SU-DHL-6 (cell line): ENCODE measurements around the gene SOX5.
"Not testable (repeated sequence)": the region's sequence is repeated elsewhere in the genome, so short reads cannot be mapped to it uniquely, and the experiment has no call there.

Source experiments
- H2AFZ ChIP-seq: fragments of 200-600 bp; sonication (generic); 2 replicates; pipeline ENCODE4 v1.6.1; 2014; ENCODE audit warnings: low read depth, mild to moderate bottlenecking, moderate library complexity, mixed read lengths, antibody characterized with exemption, low read length; ENCODE audit not compliant: severe bottlenecking
- H3F3A ChIP-seq: fragments of 200-600 bp; shearing (Covaris generic); 2 replicates; pipeline ENCODE4 v1.6.0; 2016; ENCODE audit warnings: antibody characterized with exemption, mild to moderate bottlenecking; ENCODE audit not compliant: insufficient read depth
- H3K27ac ChIP-seq: fragments of 200-600 bp; sonication (generic); 2 replicates; pipeline ENCODE4 v1.5.1; 2016; ENCODE audit warnings: low read depth, mild to moderate bottlenecking, low read length, moderate library complexity, mixed read lengths
- H3K27me3 ChIP-seq: fragments of 200-600 bp; sonication (generic), shearing (Covaris generic); 2 replicates; pipeline ENCODE4 v1.6.0; 2014; ENCODE audit warnings: mild to moderate bottlenecking, low read length
- H3K36me3 ChIP-seq: fragments of 200-600 bp; sonication (generic); 2 replicates; pipeline ENCODE4 v1.6.1; 2014; ENCODE audit warnings: mild to moderate bottlenecking, low read length, mixed read lengths
- H3K4me2 ChIP-seq: fragments of 300-600, 200-600 bp; shearing (Covaris generic), sonication (generic); 2 replicates; pipeline ENCODE4 v1.6.0; 2014; ENCODE audit warnings: low read length, low read depth, mild to moderate bottlenecking; ENCODE audit not compliant: poor library complexity, severe bottlenecking
- H3K4me3 ChIP-seq: fragments of 200-600 bp; sonication (generic); 2 replicates; pipeline ENCODE4 v1.5.1; 2014; ENCODE audit warnings: antibody characterized with exemption, low read length, mild to moderate bottlenecking, mixed read lengths; ENCODE audit not compliant: insufficient read depth, poor library complexity, severe bottlenecking
- H3K79me2 ChIP-seq: fragments of 200-600 bp; sonication (generic); 2 replicates; pipeline ENCODE4 v1.6.1; 2014; ENCODE audit warnings: mild to moderate bottlenecking, low read length, moderate library complexity; ENCODE audit not compliant: insufficient read depth
- H3K9ac ChIP-seq: fragments of 200-600 bp; sonication (generic); 2 replicates; pipeline ENCODE4 v1.7.0; 2014; ENCODE audit warnings: mild to moderate bottlenecking, low read length
- H3K9me2 ChIP-seq: fragments of 200-600 bp; sonication (generic); replicated peaks from 2 replicates; pipeline ENCODE4 v1.6.1; 2014; ENCODE audit warnings: low read length; ENCODE audit not compliant: insufficient read depth
- H3K9me3 ChIP-seq: fragments of 200-600 bp; sonication (generic); 2 replicates; pipeline ENCODE4 v1.6.1; 2014; ENCODE audit warnings: low read length, mixed read lengths; ENCODE audit not compliant: insufficient read depth
- H4K20me1 ChIP-seq: fragments of 200-600 bp; sonication (generic); 2 replicates; pipeline ENCODE4 v1.6.1; 2014; ENCODE audit warnings: low read depth, mild to moderate bottlenecking, antibody characterized with exemption, low read length, moderate library complexity, mixed read lengths
- EZH2phosphoT487 ChIP-seq: fragments of 200-600 bp; sonication (generic), shearing (Covaris generic); conservative IDR thresholded peaks from 2 replicates; pipeline ENCODE4 v1.6.1; 2018; ENCODE audit warnings: mild to moderate bottlenecking, antibody characterized with exemption, low read length, moderate library complexity, mixed read lengths
- TF ChIP-seq, protein P1 (sequence below): fragments of 200-600 bp; sonication (generic); IDR thresholded peaks from one replicate; pipeline ENCODE4 v1.5.1; 2017; ENCODE audit warnings: antibody characterized with exemption, mild to moderate bottlenecking, low read length, moderate library complexity; ENCODE audit not compliant: insufficient read depth, poor library complexity, severe bottlenecking

The SOX5 gene

DNA sequence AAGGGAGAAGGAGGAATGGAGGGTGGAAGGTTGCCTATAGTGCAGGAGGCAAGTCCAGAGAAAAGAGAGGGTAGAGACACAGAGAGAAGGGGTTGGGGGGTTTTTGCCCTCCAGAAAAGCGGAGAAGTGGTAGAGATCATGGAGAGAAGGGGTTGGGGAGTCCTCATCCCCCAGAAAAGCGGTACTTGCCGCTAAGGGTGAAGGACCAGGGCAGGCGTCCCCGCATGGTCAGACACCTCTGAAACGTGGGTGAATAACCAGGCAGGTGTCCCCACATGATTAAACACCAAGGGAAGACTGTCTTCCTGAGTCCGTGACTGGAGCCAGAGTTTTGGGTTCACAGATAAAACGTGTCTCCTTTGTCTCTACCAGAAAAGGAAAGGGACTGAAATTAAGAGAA lies 439.0 kb downstream of the SOX5 start:
- Histone ChIP-seq H3K36me3 (no peaks in the 10 kb centered on the region), H3K4me2 (no peak overlapping the region), H3K27ac (no peak overlapping the region), H3K9me3 (no peaks in the 10 kb centered on the region), H2AFZ (no peak overlapping the region), H3K9ac (no peak overlapping the region), H3K9me2 (no peaks in the 10 kb centered on the region), H3K79me2 (no peaks in the 10 kb centered on the region), H3F3A (no peaks in the 10 kb centered on the region), H4K20me1 (no peaks in the 10 kb centered on the region), H3K27me3 (no peaks in the 10 kb centered on the region), H3K4me3 (no peak overlapping the region)
- no peak for TF ChIP-seq EZH2phosphoT487
- TF ChIP-seq, protein P1, sequence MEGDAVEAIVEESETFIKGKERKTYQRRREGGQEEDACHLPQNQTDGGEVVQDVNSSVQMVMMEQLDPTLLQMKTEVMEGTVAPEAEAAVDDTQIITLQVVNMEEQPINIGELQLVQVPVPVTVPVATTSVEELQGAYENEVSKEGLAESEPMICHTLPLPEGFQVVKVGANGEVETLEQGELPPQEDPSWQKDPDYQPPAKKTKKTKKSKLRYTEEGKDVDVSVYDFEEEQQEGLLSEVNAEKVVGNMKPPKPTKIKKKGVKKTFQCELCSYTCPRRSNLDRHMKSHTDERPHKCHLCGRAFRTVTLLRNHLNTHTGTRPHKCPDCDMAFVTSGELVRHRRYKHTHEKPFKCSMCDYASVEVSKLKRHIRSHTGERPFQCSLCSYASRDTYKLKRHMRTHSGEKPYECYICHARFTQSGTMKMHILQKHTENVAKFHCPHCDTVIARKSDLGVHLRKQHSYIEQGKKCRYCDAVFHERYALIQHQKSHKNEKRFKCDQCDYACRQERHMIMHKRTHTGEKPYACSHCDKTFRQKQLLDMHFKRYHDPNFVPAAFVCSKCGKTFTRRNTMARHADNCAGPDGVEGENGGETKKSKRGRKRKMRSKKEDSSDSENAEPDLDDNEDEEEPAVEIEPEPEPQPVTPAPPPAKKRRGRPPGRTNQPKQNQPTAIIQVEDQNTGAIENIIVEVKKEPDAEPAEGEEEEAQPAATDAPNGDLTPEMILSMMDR: no peak

DNA sequence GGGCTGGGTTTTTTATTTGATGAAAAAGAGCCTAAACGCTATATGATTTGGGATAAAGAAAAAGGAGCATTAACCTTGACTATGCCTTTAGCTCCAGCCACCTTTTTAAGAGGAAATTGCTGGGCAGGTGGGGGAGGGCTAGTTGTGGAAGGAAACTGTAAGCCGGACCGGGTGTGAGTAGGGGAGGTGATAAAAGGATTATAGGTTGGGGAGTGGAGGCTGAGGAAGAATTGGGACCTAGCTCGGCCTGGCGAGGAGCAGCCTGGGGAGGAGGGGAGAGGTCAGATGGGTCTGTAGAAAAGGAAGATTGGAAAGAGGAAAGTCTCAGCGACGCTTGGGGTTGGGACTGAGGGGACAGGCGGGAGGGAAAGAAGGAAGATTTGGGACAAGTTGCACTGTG lies 439.6 kb downstream of the SOX5 start:
- not testable (repeated sequence) for H3K9me2 ChIP-seq, H2AFZ ChIP-seq, H3F3A ChIP-seq, H3K79me2 ChIP-seq, H3K4me2 ChIP-seq, H3K27me3 ChIP-seq, H3K4me3 ChIP-seq, H3K9ac ChIP-seq, H3K27ac ChIP-seq, H3K9me3 ChIP-seq, H3K36me3 ChIP-seq, H4K20me1 ChIP-seq

DNA sequence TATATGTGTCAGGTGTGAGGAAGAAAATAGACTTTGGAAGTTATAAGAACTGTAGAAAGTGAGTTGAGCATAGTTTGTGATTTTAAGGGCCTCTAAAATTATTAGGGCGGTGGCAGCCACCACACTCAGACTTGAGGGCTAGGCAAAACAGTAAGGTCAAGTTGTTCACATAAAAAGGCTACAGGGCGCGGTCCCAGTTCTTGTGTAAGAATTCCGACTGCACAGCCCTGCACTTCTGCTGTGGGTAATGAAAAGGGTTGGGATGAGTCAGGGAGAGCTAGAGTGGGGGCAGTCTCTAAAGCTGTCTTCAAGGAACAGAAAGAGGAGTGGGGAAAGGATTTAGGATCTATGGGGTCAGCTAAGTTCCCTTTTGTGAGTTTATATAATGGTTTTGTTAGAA lies 441.7 kb downstream of the SOX5 start:
- not testable (repeated sequence) for H3K4me2 ChIP-seq, H3K27me3 ChIP-seq, H3K79me2 ChIP-seq

DNA sequence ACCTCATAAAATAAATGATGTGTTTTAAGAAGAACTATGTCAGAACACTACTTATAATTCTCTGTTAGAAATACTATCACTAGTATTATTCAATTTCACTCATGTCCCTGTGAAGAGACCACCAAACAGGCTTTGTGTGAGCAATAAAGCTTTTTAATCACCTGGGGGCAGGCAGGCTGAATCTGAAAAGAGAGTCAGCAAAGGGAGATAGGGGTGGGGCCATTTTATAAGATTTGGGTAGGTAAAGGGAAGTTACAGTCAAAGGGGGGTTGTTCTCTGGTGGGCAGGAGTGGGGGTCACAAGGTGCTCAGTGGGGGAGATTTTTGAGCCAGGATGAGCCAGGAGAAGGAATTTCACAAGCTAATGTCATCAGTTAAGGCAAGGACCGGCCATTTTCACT lies 443.7 kb downstream of the SOX5 start:
- not testable (repeated sequence) for H3K27ac ChIP-seq, H3F3A ChIP-seq, H3K79me2 ChIP-seq, H3K9ac ChIP-seq, H3K4me2 ChIP-seq, H2AFZ ChIP-seq, H3K9me3 ChIP-seq, H3K4me3 ChIP-seq, H3K27me3 ChIP-seq, H3K9me2 ChIP-seq, H4K20me1 ChIP-seq, H3K36me3 ChIP-seq

More for the DNA sequence above, 441.7 kb downstream of the SOX5 start:
- not testable (repeated sequence) for H3K4me3 ChIP-seq, H4K20me1 ChIP-seq, H3F3A ChIP-seq, H3K36me3 ChIP-seq, H2AFZ ChIP-seq, H3K9me2 ChIP-seq, H3K9me3 ChIP-seq, H3K9ac ChIP-seq, H3K27ac ChIP-seq

DNA sequence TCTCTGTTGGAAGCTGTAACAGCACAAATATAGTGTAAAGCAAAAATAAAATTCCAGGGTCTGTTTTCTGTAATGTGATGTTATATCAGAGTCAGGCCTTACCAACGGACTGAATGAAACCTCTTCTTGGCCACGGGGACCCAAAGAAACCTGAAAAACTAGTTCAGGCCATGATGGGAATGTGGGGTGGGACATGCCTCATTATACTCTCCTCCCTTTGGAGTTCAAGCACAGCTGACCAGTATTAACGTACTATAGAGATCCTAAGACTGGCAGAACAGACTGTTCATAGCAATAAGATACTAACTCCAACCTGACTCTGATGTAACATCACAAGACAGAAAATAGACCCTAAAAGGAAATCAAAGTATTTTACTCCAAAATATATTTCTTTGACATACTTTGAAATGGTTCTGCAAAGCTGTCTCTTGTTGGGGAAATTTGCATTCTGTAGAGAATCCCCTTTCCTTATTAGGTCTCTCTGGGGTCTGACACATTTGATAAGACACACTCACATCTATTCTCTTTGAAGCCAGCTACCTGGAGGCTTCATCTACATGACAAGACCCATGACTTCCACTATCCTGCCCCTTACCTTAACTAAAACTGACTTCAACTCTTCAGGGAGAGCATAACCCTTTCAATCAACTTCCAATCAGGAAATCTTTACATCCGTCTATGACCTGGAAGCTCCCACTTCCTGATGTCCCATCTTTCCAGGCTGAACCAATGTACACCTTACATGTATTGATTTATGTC lies 444.6 kb downstream of the SOX5 start:
- no peaks in the 10 kb centered on the region for H3K79me2 ChIP-seq
- no peak overlapping the region for H3K9ac ChIP-seq
- H3K27me3 ChIP-seq: no peaks in the 10 kb centered on the region
- H3F3A ChIP-seq: no peaks in the 10 kb centered on the region
- H3K9me2 ChIP-seq: no peaks in the 10 kb centered on the region
- no peak for TF ChIP-seq EZH2phosphoT487
- TF ChIP-seq, protein P1: no peak
- H3K4me3 ChIP-seq: no peak overlapping the region
- H2AFZ ChIP-seq: no peak overlapping the region
- H3K27ac ChIP-seq: no peak overlapping the region
- no peaks in the 10 kb centered on the region for H3K36me3 ChIP-seq
- no peak overlapping the region for H3K4me2 ChIP-seq
- no peaks in the 10 kb centered on the region for H4K20me1 ChIP-seq
- H3K9me3 ChIP-seq: no peaks in the 10 kb centered on the region
